KOPT-K1 (cell line): ENCODE results near the gene UBE3B.

Source experiments
- H3K27ac ChIP-seq: fragments of 200-600 bp; sonication (generic); 2 replicates; pipeline ENCODE4 v1.5.1; 2016; ENCODE audit warnings: antibody characterized with exemption, mild to moderate bottlenecking, low read depth, low read length; ENCODE audit not compliant: poor library complexity, severe bottlenecking
- H3K36me3 ChIP-seq: fragments of 200-600 bp; sonication (generic); 2 replicates; pipeline ENCODE4 v1.5.1; 2017; ENCODE audit warnings: antibody characterized with exemption, mild to moderate bottlenecking, low read length, moderate library complexity; ENCODE audit not compliant: insufficient read depth
- H3K9me3 ChIP-seq: fragments of 200-600 bp; sonication (generic); 2 replicates; pipeline ENCODE4 v1.5.1; 2017; ENCODE audit warnings: antibody characterized with exemption, low read length, mild to moderate bottlenecking; ENCODE audit not compliant: insufficient read depth, poor library complexity, severe bottlenecking

The UBE3B gene

GRCh38 chr12:109563291-109564284 is 86.2 kb downstream of the UBE3B start:
- H3K27ac ChIP-seq = no peak overlapping the region
- peaks cover 10% of the 10 kb centered on the region for H3K9me3 ChIP-seq
- peaks cover 81% of the 10 kb centered on the region for H3K36me3 ChIP-seq

DNA sequence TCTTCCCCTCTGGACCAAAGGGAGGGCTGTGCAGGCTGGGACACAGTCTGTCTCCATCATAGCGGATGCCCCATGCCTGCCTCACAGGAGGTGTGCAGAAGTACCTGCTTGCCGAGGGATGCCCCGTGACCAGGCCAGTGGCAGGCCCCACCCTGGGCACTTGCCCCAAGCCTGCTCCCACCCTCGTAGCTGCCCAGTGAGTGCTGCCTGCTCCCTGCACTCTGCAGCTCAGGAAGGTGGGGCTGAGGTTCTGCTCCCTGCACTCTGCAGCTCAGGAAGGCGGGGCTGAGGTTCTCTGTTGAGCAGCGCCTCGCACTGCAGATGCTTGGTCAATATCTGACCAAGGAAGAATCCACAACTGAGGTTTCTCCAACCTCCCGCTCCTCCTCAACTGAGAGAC is 89.0 kb downstream of the UBE3B start:
- Histone ChIP-seq H3K9me3 (peaks cover 10% of the 10 kb centered on the region), H3K27ac (no peak overlapping the region), H3K36me3 (peaks cover 99% of the 10 kb centered on the region)

- Histone ChIP-seq H3K9me3 (peaks cover 6% of the 10 kb centered on the region), H3K27ac (no peak overlapping the region), H3K36me3 (peaks cover 94% of the 10 kb centered on the region)
Observed at GRCh38 chr12:109567296-109567695, 89.9 kb downstream of the UBE3B start.

DNA sequence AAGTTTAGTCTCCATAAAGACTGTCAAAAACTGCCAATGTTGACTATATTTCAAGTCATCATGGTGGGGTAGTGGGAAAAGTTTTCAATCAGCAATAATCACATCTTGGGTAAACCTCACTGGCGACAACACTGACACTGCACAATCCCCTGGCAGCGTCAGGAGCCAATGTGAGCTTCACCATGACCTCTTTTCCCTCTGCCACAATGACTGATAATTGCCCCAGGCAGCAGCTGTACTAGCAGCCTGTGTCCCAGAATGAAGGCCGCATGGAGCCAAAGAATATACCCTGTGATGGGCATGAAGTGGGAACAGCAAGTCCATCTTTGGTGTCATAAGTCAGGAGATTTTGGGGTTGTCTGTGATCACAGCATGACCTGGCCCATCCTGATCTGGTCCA is 90.5 kb downstream of the UBE3B start:
- peaks cover 87% of the 10 kb centered on the region for H3K36me3 ChIP-seq
- no peak overlapping the region for H3K27ac ChIP-seq
- H3K9me3 ChIP-seq = no peaks in the 10 kb centered on the region

- H3K27ac ChIP-seq = no peak overlapping the region
- peaks cover 82% of the 10 kb centered on the region for H3K36me3 ChIP-seq
- no peaks in the 10 kb centered on the region for H3K9me3 ChIP-seq
Observed at GRCh38 chr12:109568486-109568885, 91.1 kb downstream of the UBE3B start.

DNA sequence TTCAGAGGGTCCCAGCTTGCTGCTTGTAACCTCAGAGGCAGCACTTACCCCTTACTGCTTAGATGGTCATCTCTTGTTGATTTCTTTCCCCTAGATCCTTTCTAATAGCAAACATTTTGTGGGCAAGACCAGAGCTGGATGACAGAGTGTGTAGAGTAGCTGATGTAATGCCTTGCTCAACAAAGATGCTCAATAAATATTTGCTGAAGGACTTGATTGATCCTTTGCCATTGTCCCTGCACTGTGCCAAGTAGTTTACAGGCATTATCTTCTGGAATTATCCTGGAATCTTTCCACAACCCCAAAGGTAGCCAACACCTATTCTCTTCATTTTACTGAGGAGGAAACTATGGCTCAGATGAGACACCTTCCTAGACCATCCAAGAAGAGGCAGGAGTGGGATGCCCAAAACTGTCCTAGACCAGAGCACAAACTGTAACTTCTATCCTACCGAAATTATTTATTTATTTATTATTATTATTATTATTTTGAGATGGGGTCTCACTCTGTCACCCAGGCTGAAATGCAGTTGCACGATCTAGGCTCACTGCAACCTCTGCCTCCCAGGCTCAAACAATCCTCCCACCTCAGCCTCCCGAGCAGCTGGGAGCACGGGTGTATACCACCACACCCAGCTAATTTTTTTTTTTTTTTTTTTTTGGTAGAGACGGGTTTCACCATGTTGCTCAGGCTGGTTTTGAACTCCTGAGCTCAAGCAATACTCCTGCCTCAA is 94.5 kb downstream of the UBE3B start:
- Histone ChIP-seq H3K36me3 (peaks cover 64% of the 10 kb centered on the region), H3K9me3 (no peaks in the 10 kb centered on the region), H3K27ac (no peak overlapping the region)

GRCh38 chr12:109572506-109572845 is 95.0 kb downstream of the UBE3B start:
- Histone ChIP-seq H3K36me3 (peaks cover 64% of the 10 kb centered on the region), H3K27ac (peak overlapping the region; percentile 88), H3K9me3 (no peaks in the 10 kb centered on the region)

GRCh38 chr12:109573029-109573913 is 95.8 kb downstream of the UBE3B start, which contains the start of the genes MMAB and MVK:
MMAB (minus strand) TSS chr12:109573504; CDS start chr12:109573480, 24 bp downstream.
MVK (plus strand) TSS chr12:109573794; CDS start chr12:109574823, 1,029 bp downstream.
- Histone ChIP-seq H3K9me3 (no peaks in the 10 kb centered on the region), H3K27ac (peak within 1 kb of the TSS; percentile 88), H3K36me3 (peaks cover 64% of the 10 kb centered on the region)

DNA sequence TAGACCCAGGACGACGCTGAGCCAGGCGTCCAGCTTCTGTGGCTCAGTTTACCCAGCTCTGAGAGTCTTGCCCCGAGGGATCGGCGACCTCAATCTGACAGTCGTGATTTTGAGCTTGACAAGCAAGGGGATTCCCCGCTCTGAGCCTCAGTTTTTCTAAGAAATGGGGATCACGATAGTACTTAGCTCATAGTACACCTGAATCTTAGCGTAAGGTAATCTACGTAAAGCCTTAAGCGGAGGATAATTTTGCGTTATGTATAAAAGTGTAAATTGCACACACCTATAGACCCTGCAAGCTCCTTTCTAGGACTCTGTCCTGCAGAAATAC is 96.4 kb downstream of the UBE3B start:
- no peaks in the 10 kb centered on the region for H3K9me3 ChIP-seq
- peak overlapping the region; percentile 88 for H3K27ac ChIP-seq
- H3K36me3 ChIP-seq = peaks cover 64% of the 10 kb centered on the region

DNA sequence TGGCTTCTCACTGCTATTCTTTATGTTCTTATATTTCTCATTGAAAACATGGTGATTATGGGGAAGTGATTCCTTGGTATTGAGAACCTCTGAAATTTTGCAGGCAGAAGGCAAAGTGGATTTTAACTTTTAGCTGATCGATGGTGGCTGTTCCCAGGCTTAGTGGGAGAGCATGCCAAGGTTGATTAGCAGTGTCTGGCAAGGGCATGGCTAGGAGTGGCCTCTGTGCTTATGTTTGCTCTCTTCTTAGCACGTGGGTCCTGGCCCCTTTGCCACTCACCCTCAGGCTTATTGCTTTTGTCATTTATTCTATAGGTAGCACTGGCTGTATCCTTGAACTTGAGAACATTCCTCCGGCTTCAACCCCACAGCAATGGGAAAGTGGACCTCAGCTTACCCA is 98.2 kb downstream of the UBE3B start:
- H3K36me3 ChIP-seq = peaks cover 64% of the 10 kb centered on the region
- no peak overlapping the region for H3K27ac ChIP-seq
- no peaks in the 10 kb centered on the region for H3K9me3 ChIP-seq

GRCh38 chr12:109577311-109577710 is 99.9 kb downstream of the UBE3B start:
- no peak overlapping the region for H3K27ac ChIP-seq
- peaks cover 70% of the 10 kb centered on the region for H3K36me3 ChIP-seq
- no peaks in the 10 kb centered on the region for H3K9me3 ChIP-seq

DNA sequence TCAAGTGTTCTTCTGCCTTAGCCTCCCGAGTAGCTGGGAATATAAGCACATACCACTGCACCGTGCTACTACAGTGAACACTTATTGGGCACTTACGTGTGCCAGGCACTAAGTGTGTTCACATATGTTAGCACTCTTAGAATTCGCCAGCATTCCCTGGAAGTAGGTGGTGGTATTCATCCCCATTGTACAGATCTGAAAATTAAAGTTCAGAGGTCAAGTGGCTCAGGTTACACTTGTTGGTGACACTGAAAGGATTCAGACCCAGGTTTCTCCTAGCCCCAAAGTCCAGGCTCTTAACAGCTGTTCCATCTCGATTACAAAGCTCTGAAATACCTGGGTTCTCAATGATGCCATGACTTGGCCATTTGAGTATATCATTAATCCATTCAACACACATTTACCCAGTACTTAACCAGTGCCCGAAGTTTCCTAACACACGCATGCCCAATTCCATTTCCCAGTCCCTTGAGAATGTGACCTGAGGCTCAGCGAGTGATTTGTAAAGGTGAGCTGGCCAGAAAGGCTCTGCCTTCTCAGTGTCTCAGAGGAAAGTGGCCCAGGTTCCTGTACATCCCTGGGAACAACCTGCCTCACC is 101.0 kb downstream of the UBE3B start:
- no peaks in the 10 kb centered on the region for H3K9me3 ChIP-seq
- no peak overlapping the region for H3K27ac ChIP-seq
- H3K36me3 ChIP-seq = peaks cover 74% of the 10 kb centered on the region

GRCh38 chr12:109579639-109580038 is 102.2 kb downstream of the UBE3B start:
- no peak overlapping the region for H3K27ac ChIP-seq
- peaks cover 85% of the 10 kb centered on the region for H3K36me3 ChIP-seq

DNA sequence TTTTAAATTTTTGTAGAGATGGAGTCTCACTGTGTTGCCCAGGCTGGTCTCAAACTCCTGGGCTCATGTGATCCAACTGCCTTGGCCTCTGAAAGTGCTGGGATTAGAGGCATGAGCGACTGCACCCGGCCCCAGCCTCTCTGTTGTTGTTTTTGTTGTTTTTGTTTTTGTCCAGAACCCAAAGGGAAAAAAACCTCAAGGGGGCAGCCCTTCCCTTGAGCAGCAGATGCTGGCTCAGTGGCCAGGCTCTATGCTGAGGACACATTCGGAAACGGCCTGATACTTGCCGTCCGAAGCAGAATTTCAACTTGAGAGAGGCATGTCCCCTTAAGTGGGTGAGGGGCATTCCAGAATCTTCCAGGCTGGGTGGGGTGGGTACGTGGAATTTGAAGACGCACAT is 102.8 kb downstream of the UBE3B start:
- Histone ChIP-seq H3K36me3 (peaks cover 89% of the 10 kb centered on the region), H3K9me3 (no peaks in the 10 kb centered on the region), H3K27ac (no peak overlapping the region)

More at GRCh38 chr12:109579639-109580038, 102.2 kb downstream of the UBE3B start:
- no peaks in the 10 kb centered on the region for H3K9me3 ChIP-seq
